HT1080 (cell line): Measurements from ENCODE around the gene TPGS2. TPM values are rescaled to one million over a fixed set of nuclear protein-coding genes. Genes with fewer than 3 reads are reported as not detected.

Source experiments
- total RNA-seq: library from RNA; depleted of rRNA; stranded (reverse); fragments of >200 nt; shearing (Covaris generic); gene quantifications from 2 replicates; pipeline ENCODE4 v1.2.3, GENCODE V29; 2014; rRNA removed

The TPGS2 gene
- total RNA-seq, 1 experiment from 2014 or later = 123 TPM

Other genes starting within 250 kb of the TPGS2 start
- 1.2 and 1.4 TPM in 2 replicates for gene KIAA1328, start 125 bp upstream of the TPGS2 start, total RNA-seq